Urothelium cell line (cell line): ENCODE results near the gene CYP27B1.
"Not testable (repeated sequence)": the region's sequence is repeated elsewhere in the genome, so short reads cannot be mapped to it uniquely, and the experiment has no call there.

Source experiments
- DNase-seq: peaks from one replicate; pipeline ENCODE4 v3.0.0; 2011; ENCODE audit warnings: low spot score, mixed read lengths
- FAIRE-seq: peaks from 2 replicates; lab custom pipeline; 2011; peaks lifted over from hg19 to GRCh38; lab: Jason Lieb, UNC

The CYP27B1 gene

DNA sequence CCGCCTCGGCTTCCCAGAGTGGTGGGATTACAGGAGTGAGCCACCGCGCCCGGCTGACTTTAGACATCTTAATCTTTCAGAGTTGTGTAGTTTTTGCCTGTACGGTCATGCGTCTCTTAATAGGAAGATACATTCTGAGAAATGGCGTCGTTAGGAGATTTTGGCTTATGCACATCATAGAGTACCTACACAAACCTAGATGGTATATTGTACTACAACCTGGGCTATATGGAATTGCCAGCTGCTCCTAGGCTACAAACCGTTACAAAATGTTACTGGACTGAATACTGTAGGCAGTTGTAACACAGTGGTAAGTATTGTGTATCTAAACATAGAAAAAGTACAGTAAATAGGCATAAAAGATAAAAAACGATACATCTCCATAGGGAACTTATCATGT lies 17.0 kb upstream of the CYP27B1 start:
- FAIRE-seq, result no peak

DNA sequence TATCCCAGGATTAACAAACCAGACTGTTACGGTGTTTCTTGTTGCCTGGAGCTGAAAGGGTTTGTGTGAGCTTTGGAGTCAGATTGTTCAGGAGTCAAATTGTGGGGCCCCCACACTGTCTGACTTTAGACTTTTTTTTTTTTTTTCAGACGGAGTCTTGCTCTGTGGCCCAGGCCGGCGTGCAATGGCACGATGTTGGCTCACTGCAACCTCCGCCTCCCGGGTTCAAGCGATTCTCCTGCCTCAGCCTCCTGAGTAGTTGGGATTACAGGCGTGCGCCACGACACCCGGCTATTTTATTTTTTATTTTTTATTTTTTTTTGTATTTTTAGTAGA lies 16.6 kb upstream of the CYP27B1 start:
- DNase-seq, result no peak
- no peak for FAIRE-seq

More for the DNA sequence above, 17.0 kb upstream of the CYP27B1 start:
- DNase-seq, result no peak

DNA sequence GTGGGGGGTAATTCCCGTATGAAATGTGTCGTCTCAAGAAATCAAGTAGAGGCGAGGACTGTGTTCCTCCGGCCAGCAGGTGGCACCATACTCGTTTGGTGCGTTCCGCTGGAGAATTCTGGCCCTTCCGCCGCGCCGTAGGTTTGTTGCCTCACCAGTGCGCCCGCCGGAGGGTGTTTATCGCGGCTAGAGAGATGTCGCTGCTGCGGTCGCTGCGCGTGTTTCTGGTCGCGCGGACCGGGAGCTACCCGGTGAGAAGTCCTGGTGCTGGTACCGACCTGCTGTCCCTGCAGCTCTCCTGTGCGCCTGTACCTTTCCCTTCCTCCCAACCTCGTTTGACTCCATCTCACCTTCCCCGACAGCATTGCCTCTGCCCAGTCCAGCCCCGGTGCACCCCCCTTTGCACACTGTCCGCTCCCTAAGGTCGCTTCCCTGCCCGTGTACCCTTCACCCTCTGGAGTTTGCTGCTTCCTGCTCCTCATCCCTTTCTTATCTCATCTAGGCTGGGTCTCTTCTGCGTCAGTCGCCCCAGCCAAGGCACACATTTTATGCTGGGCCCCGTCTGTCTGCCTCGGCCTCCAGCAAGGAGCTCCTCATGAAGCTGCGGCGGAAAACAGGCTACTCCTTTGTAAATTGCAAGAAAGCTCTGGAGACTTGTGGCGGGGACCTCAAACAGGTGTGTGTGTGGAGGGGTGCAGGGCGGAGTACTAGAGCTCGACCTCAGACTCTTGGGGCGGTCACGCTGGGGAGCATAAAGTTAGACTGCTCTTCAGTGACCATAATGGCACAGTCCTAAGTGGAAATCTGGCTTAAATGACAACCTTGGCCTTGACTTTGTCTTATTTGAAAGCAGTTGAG lies 16.0 kb upstream of the CYP27B1 start, which contains the start of gene TSFM:
Gene TSFM, plus strand, starts transcription at position 180 of the 858 bp plus-strand sequence. Its CDS starts 15 bp downstream, at position 195.
- no peak for FAIRE-seq
- peak; percentile 88 for DNase-seq

DNA sequence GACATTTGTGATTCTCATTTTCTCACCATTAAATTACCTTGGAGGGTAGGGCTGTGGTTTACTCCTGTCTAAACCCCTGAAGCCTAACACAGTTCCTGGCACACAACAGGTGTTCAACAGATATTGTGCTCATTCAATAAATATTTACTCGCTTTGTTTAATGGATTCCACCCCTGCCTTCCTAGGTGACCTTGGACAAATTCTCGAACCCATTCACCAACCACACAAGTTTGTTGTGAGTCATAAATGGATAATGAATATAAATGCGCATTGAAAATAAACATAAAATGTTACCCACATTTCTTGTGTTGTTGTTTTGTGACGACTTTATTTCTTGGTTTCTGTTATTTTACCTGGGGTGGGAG lies 15.3 kb upstream of the CYP27B1 start:
- DNase-seq (no peak), FAIRE-seq (no peak)

DNA sequence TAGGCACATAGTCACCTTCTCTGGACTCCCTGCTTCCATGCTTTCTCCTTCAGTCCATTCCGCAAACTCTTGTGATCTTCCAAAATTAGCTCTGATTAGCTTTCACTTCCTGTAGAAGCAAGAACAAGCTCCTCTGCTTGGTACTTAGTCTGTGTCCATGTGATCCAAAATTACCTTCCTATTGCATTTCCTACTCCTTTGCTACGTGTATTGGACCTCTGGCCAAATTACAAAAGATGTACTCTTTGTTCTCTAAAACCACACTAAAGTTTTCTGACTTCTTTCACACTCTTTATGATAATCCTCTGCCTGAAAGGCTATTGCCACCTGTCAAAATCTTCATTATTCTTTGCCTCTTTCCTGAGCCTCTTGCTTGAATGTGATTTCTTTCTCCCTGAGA lies 14.9 kb upstream of the CYP27B1 start:
- no peak for FAIRE-seq
- no peak for DNase-seq

DNA sequence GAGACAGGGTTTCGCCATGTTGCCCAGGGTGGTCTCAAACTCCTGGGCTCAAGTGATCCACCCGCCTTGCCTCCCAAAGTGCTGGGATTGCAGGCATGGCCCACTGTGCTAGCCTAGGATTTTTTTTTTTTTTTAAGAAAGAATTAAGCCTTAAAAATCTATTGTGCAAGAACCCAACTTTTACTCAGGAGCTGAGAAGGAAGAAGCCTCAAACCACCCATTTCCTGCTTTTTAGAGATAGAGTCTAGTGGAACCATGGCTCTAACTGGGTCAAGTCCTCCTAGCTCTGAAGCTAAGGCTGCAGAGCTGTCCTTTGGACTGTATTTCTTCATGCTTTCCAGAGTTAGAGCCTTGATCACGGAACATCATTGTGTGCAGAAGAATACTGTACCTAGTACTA lies 14.4 kb upstream of the CYP27B1 start:
- DNase-seq (no peak), FAIRE-seq (no peak)

DNA sequence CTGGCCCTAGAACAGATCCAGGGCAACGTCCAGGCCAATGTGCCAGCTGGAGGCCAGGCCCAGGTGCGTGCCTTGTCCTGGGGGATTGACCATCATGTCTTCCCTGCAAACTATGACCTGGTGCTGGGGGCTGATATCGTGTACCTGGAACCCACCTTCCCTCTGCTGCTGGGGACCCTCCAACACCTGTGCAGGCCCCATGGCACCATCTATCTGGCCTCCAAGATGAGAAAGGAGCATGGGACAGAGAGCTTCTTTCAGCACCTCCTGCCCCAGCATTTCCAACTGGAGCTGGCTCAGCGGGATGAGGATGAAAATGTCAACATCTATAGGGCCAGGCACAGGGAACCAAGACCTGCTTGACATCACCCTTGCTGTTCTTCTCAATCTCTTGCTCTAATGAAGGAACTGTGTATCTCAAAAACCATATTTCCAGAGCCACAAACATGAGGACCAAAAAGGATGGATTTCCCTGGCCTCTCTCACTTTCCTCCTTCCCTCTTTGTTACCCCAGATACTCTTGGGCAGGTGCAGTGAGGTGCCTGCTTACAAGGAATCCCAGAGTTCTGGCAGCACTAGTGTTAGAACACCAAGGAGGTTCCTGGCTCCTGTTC lies 13.5 kb upstream of the CYP27B1 start:
- no peak for FAIRE-seq
- DNase-seq, result no peak

DNA sequence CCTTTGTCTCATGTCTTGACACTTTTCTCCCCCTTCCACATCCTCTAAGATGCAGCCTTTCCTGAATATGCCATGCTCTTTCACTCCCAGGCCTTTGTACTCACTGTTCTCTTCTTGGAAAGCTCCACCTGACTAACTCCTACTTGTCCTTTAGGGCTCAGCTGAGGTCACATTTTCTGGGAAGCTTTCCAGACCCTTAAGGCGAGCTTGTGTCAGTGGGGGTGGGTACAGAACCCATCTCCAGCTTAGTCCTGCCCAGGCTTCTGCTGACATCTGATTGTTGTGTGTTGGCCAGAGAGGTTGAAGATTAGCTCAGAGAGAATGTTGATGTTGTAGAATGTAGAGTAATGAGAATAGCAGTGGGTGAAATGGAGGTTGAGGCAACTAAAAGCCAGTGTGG lies 12.9 kb upstream of the CYP27B1 start:
- DNase-seq, result no peak
- FAIRE-seq, result no peak

DNA sequence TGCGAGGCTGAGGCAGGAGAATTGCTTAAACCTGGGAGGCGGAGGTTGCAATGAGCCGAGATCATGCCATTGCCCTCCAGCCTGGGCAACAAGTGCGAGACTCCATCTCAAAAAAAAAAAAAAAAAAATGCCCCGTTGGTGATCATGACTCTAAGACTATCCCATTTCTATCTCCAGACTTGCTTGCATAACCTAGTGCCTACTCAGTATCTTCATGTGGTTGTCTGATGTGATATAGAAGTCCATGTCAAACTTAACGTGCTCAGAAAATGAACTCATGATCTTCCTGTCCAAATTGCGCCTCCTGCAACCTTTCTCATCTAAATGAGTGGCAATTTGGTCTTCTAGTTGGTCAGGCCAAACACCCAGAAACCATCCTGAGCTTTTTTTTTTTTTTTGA lies 11.0 kb upstream of the CYP27B1 start:
- FAIRE-seq (no peak), DNase-seq (no peak)

DNA sequence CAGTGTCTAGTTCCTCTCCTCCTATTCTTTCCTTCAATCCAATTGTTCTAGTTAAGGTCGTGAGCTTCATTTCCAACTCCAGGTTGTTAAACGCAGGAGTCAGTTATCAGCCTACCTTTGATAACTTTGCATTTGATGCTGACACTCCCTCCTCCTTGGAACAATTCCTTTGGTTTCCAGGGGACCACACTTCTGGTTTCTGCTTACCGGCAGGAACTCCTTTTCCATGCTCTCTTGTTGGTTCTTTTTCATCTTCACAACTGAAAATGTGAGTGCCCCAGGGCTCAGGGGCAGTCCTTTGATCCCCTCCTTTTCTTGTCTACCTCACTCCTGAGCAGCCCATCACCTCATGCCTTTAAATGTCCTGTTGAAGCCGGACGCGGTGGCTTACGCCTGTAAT lies 10.5 kb upstream of the CYP27B1 start:
- no peak for FAIRE-seq
- DNase-seq, result no peak

DNA sequence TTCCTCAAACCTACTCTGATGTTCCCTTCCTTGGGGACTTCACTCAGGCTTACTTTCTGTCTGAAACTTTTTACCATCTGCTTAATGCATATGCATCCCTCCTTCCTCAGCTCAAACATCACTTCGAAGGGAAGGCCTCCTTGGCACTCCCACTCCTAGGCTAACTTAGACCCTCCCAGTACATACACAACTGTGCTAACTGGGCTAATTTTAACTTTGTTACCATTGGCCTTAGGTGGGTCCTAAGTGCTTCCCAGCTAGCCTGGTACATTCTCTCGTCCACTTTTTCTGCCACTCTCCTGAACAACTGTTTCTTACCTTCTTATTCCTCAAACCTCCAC lies 9.3 kb upstream of the CYP27B1 start:
- no peak for FAIRE-seq

DNA sequence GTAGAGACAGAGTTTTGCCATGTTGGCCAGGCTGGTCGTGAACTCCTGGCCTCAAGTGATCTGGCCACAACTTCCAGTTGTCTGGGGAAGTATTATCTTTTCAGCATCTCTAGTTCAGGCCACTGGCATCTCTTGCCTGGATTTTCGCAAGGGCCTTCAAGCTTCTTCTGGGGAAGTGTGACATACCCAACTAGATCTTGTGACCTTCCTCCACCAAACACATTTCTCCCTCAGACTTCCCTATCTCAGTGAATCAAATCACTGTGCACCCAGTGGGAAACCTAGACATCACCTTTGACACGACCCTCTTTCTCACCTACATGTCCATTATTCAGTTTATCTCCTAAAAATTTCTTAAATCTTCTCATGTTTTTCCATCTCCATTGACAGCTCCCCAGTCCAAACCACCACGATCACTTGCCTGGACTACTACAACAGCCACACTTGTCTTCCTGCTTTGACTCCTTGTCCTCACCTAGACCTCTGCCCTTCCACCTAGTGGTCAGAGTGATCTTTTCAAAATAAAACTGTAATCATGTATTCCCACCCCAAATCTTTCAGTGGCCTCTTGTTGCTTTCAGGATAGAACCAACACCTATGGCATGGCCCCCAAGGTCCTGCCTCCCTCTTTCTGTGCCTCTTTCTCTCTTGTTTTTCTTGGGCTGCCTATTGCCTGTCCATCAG lies 8.8 kb upstream of the CYP27B1 start:
- DNase-seq, result no peak

More for the DNA sequence above, 9.3 kb upstream of the CYP27B1 start:
- DNase-seq, result no peak

DNA sequence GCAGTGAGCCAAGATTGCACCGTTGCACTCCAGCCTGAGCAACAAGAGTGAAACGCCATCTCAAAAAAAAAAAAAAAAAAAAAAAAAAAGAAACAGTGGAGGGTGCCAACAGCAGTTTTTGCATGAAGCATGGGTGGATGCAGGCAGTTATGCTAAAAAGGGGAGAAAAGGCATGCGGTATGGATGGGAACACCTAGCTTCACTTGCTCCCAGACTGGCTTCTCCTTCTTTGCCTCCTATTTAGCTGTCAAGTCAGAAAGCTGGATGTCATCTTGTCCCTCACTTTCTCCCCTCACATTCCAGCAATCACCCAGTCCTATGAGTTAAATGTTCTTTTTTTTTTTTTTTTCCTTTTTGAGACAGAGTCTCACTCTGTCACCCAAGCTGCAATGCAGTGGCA lies 8.2 kb upstream of the CYP27B1 start:
- FAIRE-seq, result no peak
- DNase-seq, result no peak

More for the DNA sequence above, 8.8 kb upstream of the CYP27B1 start:
- FAIRE-seq, result no peak

DNA sequence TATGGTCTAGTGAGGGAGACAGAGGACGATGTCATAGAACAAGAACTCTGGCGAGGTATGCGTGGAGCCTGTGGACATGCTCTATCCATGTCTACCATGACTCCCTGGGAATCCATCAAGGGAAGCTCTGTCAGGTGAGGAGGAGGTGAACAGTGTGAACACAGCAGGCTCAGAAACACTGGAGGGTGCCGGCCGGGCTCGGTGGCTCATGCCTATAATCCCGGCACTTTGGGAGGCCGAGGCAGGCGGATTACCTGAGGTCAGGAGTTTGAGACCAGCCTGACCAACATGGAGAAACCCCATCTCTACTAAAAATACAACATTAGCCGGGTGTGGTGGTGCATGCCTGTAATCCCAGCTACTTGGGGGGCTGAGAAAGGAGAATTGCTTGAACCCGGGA lies 7.8 kb upstream of the CYP27B1 start:
- not testable (repeated sequence) for FAIRE-seq, DNase-seq

DNA sequence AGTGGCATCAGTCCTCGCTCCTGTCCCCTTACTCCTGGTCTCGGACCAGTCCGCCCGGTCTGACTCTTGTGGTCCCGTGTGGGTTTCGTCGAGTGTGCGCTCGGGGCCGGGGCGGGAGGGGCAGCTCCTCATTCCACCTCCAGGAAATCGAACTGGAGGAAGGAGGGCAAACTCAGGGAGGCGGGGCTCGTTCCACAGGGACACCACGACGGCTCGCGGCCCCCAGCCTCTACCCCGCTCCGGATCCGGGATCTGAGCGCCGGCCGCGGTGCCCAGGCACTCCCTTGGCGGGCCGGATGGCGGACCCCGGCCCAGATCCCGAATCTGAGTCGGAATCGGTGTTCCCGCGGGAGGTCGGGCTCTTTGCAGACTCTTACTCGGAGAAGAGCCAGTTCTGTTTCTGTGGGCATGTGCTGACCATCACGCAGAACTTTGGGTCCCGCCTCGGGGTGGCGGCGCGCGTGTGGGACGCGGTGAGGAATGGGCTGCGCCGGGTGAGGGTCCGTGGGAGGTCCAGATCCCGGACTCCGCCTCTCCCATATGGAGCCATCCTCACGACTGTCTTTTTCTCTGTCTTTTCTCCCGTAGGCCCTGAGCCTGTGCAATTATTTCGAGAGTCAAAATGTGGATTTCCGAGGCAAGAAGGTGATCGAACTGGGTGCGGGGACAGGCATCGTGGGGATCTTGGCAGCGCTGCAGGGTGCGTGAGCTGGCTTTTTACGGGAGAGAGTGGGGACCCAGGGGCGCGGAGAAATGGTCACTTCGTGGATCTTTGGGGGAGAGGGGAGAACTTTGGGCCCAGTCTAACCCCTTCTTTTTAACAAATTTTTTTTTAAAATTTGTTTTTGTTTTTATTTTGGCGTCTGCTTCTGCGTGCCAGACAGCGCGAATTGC lies 5.8 kb upstream of the CYP27B1 start, which contains the start of gene EEF1AKMT3:
Gene EEF1AKMT3, plus strand, starts transcription at position 186 of the 894 bp plus-strand sequence. Its CDS starts 111 bp downstream, at position 297.
- DNase-seq (peak; percentile 68), FAIRE-seq (no peak)

DNA sequence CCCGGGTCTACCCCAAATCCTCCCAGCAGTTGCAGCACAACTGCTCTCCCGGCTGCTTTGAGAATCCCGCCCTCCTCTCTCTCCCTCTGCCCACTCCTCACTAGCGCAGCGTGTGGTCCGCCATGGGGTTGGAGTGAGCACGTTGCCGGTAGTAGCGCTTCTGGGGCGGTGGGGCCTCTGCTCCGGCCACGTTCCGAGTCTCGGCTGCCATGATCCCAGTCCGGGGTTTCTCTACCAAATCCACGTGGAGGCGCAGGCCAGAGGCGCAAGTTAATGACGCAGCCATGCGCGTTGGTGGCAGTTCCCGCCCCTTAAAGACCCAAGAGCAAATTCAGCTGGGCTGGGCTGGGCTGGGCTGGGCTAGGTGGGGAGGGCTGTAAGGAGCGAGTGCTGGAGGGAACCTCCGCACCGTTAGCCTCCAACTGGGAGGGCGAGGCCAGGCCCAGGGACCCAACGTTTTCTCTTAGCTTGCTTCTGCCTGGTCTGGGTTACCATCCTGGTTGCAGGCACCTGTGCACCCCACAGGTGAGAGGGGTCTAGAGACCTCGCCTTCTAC lies 5.1 kb upstream of the CYP27B1 start, which contains the start of gene METTL1:
Gene METTL1, minus strand, starts transcription at position 233 of the 556 bp plus-strand sequence. Its CDS starts 22 bp downstream, at position 211.
- no peak for FAIRE-seq

DNA sequence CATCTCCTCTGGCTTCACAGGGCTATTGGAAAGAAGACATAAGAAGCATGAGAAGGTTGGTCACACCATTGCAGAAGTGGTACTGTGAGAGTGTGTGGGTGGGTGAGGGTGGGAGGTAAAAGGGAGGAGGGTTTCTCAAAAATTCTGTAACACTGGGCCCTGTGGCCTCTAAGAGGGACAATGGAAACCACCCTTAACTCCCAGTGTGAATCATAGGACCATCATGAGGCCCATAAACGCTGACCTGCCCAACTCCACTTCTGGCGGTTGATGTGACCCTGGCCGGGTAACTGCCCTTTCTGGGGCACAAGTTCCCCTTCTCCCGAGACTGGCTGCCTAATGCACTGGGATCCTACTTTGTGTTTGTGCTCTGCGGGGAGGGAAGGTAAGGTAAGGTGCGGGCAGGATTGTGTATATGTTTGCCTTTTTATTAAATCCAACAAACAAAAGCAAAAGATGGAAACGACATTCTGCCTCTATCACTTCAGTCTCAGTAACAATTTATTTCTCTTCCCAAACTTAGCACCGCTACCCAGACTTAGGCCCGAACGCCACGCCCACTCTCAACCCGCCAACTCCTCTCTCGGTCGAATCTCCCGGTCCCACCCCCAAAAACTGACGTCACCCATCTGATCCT lies 4.5 kb upstream of the CYP27B1 start:
- FAIRE-seq, result no peak
- peak; percentile 88 for DNase-seq

More for the DNA sequence above, 5.1 kb upstream of the CYP27B1 start, which contains the start of gene METTL1:
- DNase-seq, result peak; percentile 96

DNA sequence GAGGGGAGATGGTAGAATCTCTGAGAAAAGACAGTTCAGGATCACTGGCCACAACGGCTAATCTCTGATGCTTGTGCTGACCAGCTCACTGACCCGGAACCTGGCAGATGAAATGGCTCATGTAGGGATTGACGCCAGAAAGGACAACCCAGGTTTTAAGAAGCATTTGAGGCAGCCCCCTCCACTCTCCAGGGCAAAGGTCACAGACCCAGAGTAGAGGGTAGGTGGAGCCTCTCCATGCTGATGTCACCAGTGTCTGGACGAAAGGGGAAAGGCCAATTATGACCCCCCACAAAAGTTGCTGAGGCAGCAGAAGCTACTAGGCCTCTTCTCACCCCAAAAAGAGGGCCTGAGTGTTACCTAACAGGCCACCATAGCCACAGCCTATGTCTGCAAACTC lies 3.9 kb upstream of the CYP27B1 start:
- no peak for DNase-seq
- FAIRE-seq, result no peak

DNA sequence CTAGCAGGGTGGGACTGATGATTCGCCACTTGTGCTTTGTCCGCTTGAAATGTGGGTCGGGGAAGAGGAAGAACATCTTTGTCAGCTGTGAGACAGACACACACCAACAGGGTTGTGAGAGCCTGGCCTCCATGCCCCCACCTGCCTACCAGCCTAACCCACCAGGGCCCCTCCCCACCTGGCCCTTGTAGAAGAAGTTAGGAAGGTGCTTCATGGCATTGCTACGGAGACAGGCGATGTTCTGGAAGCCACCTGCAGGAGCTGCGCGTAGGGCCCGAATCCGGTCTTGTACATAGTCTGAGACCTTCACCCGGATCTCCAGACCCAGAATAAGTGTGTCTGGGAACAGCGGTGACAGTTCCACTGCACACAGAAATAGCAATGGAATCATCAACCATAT lies 2.7 kb upstream of the CYP27B1 start:
- FAIRE-seq (no peak), DNase-seq (no peak)

DNA sequence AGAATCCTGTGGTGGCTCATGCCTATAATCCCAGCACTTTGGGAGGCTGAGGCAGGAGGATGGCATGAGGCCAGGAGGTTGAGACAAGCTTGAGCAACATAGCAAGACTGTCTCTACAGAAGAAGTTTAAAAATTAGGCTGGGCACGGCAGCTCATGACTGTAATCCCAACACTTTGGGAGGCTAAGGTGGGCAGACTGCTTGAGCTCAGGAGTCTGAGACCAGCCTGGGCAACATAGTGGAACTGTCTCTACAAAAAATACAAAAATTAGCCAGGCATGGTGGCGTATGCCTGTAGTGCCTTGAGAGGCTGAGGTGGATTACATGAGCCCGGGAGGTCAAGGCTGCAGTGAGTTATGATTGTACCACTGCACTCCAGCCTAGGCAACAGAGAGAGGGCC lies 998 bp upstream of the CYP27B1 start:
- no peak for FAIRE-seq
- no peak for DNase-seq
